Measurements from ENCODE around the gene ARHGAP45. TPM values are rescaled to one million over a fixed set of nuclear protein-coding genes. Genes with fewer than 3 reads are reported as not detected.

ARHGAP45 gene
- total and polyA plus RNA-seq, 2 of the 8 experiments (the other 6 are each of a cell fraction or from before 2014, with no cell fraction given) = 31.4 to 41.8 TPM

DNA sequence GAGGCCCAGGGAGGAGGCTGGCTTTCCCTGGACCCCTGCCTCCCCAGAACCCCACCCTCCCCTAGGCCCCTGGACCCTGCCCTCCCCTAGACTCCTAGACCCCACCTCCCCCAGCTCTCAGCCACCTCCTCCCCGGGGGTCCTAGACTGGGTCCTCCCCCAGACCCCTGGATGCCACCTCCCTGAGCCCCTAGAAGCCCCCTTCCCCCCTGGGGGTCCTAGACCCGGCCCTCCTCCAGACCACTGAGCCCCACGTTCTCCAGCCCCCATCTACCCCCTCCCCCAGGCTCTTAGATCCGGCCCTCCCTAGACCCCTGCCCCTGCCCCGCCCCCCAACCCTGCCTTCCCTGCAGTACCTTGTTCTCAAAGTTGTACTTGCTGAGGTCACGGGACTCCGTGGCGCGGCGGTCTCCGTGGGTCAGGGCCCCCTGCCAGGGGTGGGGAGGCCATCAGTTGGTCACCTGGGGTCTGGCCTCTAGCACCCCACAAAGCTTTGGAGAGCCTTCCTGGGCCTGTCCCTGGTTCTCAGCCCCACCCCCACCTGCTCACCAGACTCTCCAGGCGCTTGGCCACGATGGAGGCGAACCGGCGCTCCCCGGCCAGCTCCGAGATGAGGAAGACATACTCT, 44.8 kb downstream of the ARHGAP45 start (continued):
- TF ChIP-seq POLR2A (IDR thresholded peaks at IDR 0.05; ENCODE audit: control extremely low read depth in 1 of 2, low read depth in 2 of 2, low read length in 2 of 2) (no peak), TBP (IDR thresholded peaks at IDR 0.05; ENCODE audit: low read depth, low read length) (no peak)
